H1 (cell line): ENCODE measurements around the gene RIPPLY2. TPM values are rescaled to one million over a fixed set of nuclear protein-coding genes. Genes with fewer than 3 reads are reported as not detected.

Experiments used
- CTCF ChIA-PET: fragments of 300-600 bp; sonication (Branson Sonifier 250); formaldehyde crosslinking; loops from one replicate; lab custom pipeline; 2021; ENCODE audit not compliant: partially characterized antibody; lab: Charles Lee
- POLR2A ChIA-PET: fragments of 300-600 bp; sonication (Branson Sonifier 250); formaldehyde crosslinking; loops from one replicate; lab custom pipeline; 2021; ENCODE audit warnings: inconsistent platforms; ENCODE audit not compliant: partially characterized antibody; lab: Charles Lee
- DNase-seq, 2 experiments: peaks; one replicate each; pipeline versions ENCODE4 v3.0.0 to v3.0.0-alpha.2; 2010 to 2022; ENCODE audit warnings: low spot score in 2 of 2, low read depth in 1 of 2, mixed read lengths in 1 of 2
- FAIRE-seq: peaks from 2 replicates; lab custom pipeline; 2011; peaks lifted over from hg19 to GRCh38; lab: Jason Lieb, UNC
- H2AFZ ChIP-seq: 2 replicates; pipeline ENCODE4 v1.8.1; 2012; ENCODE audit warnings: low read length, inconsistent platforms
- H2AK5ac ChIP-seq: 2 replicates; pipeline ENCODE4 v1.6.1; 2013; ENCODE audit warnings: low read depth, low read length
- H2BK120ac ChIP-seq: replicated peaks from 2 replicates; pipeline ENCODE3; 2013; ENCODE audit warnings: low read depth, low read length, inconsistent platforms
- H2BK12ac ChIP-seq: 2 replicates; pipeline ENCODE4 v1.6.1; 2013; ENCODE audit warnings: low read depth, low read length
- H2BK15ac ChIP-seq: 2 replicates; pipeline ENCODE4 v1.6.1; 2013; ENCODE audit warnings: low read length
- H2BK20ac ChIP-seq: 2 replicates; pipeline ENCODE4 v1.6.1; 2013; ENCODE audit warnings: low read length
- H2BK5ac ChIP-seq: 2 replicates; pipeline ENCODE4 v1.6.1; 2013; ENCODE audit warnings: low read depth, low read length
- H3K14ac ChIP-seq: 2 replicates; pipeline ENCODE4 v1.6.1; 2013; ENCODE audit warnings: inconsistent platforms; ENCODE audit not compliant: insufficient read length
- H3K18ac ChIP-seq: 2 replicates; pipeline ENCODE4 v1.6.1; 2013; ENCODE audit warnings: low read length; ENCODE audit errors: extremely low read depth
- H3K23ac ChIP-seq: 2 replicates; pipeline ENCODE4 v1.6.1; 2013; ENCODE audit warnings: inconsistent platforms; ENCODE audit not compliant: insufficient read length
- H3K23me2 ChIP-seq: 2 replicates; pipeline ENCODE4 v1.6.1; 2013; ENCODE audit warnings: low read depth, low read length
- H3K27ac ChIP-seq: 2 replicates; pipeline ENCODE4 v1.6.1; 2011; ENCODE audit warnings: low read depth, low read length, inconsistent platforms
- H3K27me3 ChIP-seq, 4 experiments: replicated peaks in 1 of 4; 1 replicate in 1 of 4; 2 replicates in 3 of 4; pipeline versions ENCODE4 v1.6.1 to v1.8.1; 2011 to 2013; ENCODE audit warnings: low read length in 3 of 4, mild to moderate bottlenecking in 3 of 4, inconsistent platforms in 2 of 4, mixed read lengths in 2 of 4, moderate library complexity in 1 of 4; ENCODE audit not compliant: control insufficient read depth in 3 of 4, insufficient read depth in 3 of 4; ENCODE audit errors: extremely low read depth in 1 of 4
- H3K36me3 ChIP-seq, 4 experiments: 2 replicates each; pipeline versions ENCODE4 v1.6.1 to v1.8.1; 2011 to 2013; ENCODE audit warnings: mild to moderate bottlenecking in 4 of 4, low read length in 3 of 4, moderate library complexity in 2 of 4, control low read depth in 1 of 4, inconsistent platforms in 1 of 4; ENCODE audit not compliant: insufficient read depth in 4 of 4, control insufficient read depth in 2 of 4
- H3K4ac ChIP-seq: replicated peaks from 2 replicates; pipeline ENCODE3; 2013; ENCODE audit warnings: low read length, low read depth, mixed read lengths, inconsistent platforms; ENCODE audit not compliant: insufficient read length
- H3K4me1 ChIP-seq, 4 experiments: replicated peaks in 1 of 4; 1 replicate in 1 of 4; 2 replicates in 3 of 4; pipeline versions ENCODE4 v1.6.1 to v1.8.1; 2011 to 2013; ENCODE audit warnings: low read length in 3 of 4, inconsistent platforms in 2 of 4, mixed read lengths in 1 of 4; ENCODE audit not compliant: insufficient read depth in 4 of 4, control insufficient read depth in 3 of 4
- H3K4me2 ChIP-seq, 2 experiments: 2 replicates each; pipeline versions ENCODE4 v1.6.1 to v1.8.1; 2011 to 2013; ENCODE audit warnings: low read depth in 2 of 2, low read length in 2 of 2, control low read depth in 1 of 2, inconsistent platforms in 1 of 2, mild to moderate bottlenecking in 1 of 2; ENCODE audit not compliant: insufficient read depth in 1 of 2
- H3K4me3 ChIP-seq, 4 experiments: fragments of 200-600, 300-600 bp in 1 of 4; sonication (generic), shearing (Covaris generic), sonication (Bioruptor Twin) in 1 of 4; 2 replicates each; pipeline versions ENCODE4 v1.5.1 to v1.8.1; 2011 to 2016; ENCODE audit warnings: low read length in 4 of 4, low read depth in 3 of 4, control low read depth in 2 of 4, inconsistent platforms in 2 of 4, mild to moderate bottlenecking in 2 of 4, mixed read lengths in 1 of 4, moderate library complexity in 1 of 4; ENCODE audit not compliant: insufficient read depth in 2 of 4; ENCODE audit errors: extremely low read depth in 1 of 4
- H3K56ac ChIP-seq: replicated peaks from 2 replicates; pipeline ENCODE3; 2013; ENCODE audit warnings: low read depth, mild to moderate bottlenecking, mixed read lengths, low read length, inconsistent platforms; ENCODE audit not compliant: insufficient read length
- H3K79me1 ChIP-seq: 2 replicates; pipeline ENCODE4 v1.6.1; 2013; ENCODE audit warnings: low read depth, low read length, control low read depth
- H3K79me2 ChIP-seq, 2 experiments: 2 replicates each; pipeline versions ENCODE4 v1.6.1 to v1.8.1; 2012 to 2013; ENCODE audit warnings: low read length in 2 of 2, mild to moderate bottlenecking in 2 of 2, inconsistent platforms in 1 of 2; ENCODE audit not compliant: insufficient read depth in 2 of 2, control insufficient read depth in 1 of 2
- H3K9ac ChIP-seq, 4 experiments: replicated peaks in 1 of 4; 1 replicate in 1 of 4; 2 replicates in 3 of 4; pipeline versions ENCODE4 v1.6.1 to v1.8.1; 2011 to 2013; ENCODE audit warnings: low read depth in 3 of 4, low read length in 3 of 4, control low read depth in 2 of 4, mild to moderate bottlenecking in 2 of 4, moderate library complexity in 2 of 4, inconsistent platforms in 1 of 4; ENCODE audit errors: extremely low read depth in 1 of 4
- H3K9me3 ChIP-seq, 2 experiments: 2 replicates each; pipeline versions ENCODE4 v1.6.1 to v1.8.1; 2012 to 2013; ENCODE audit warnings: mild to moderate bottlenecking in 2 of 2, moderate library complexity in 2 of 2, control low read depth in 1 of 2, inconsistent platforms in 1 of 2, low read depth in 1 of 2, low read length in 1 of 2, mixed read lengths in 1 of 2; ENCODE audit not compliant: insufficient read depth in 2 of 2
- H4K20me1 ChIP-seq, 2 experiments: replicated peaks in 1 of 2; 2 replicates each; pipeline versions ENCODE3 to v1.8.1; 2011 to 2013; ENCODE audit warnings: inconsistent platforms in 2 of 2, low read length in 2 of 2, mild to moderate bottlenecking in 1 of 2; ENCODE audit not compliant: insufficient read depth in 2 of 2, control insufficient read depth in 1 of 2
- H4K5ac ChIP-seq: 2 replicates; pipeline ENCODE4 v1.6.1; 2013; ENCODE audit warnings: low read length, low read depth, mixed read lengths, inconsistent platforms; ENCODE audit not compliant: insufficient read length
- H4K8ac ChIP-seq: 2 replicates; pipeline ENCODE4 v1.8.0; 2013; ENCODE audit warnings: mild to moderate bottlenecking, moderate library complexity, low read length, inconsistent platforms; ENCODE audit not compliant: insufficient read depth; ENCODE audit errors: extremely low read depth
- H4K91ac ChIP-seq: replicated peaks from 2 replicates; pipeline ENCODE3; 2013; ENCODE audit warnings: low read length, mixed read lengths, inconsistent platforms; ENCODE audit not compliant: insufficient read length
- BACH1 ChIP-seq: IDR thresholded peaks from 2 replicates; pipeline ENCODE4 v1.6.1; 2012; ENCODE audit warnings: low read length, improper control_type of control experiment
- CBX8 ChIP-seq: fragments of 300-800, 300-1000 bp; sonication (generic); IDR thresholded peaks from 2 replicates; pipeline ENCODE4 v1.7.1; 2016; ENCODE audit warnings: low read depth, low read length, borderline replicate concordance
- CHD1 ChIP-seq: IDR thresholded peaks from 2 replicates; pipeline ENCODE4 v1.6.1; 2012; ENCODE audit warnings: low read depth, low read length, improper control_type of control experiment
- EP300 ChIP-seq, 2 experiments: IDR thresholded peaks; 1 replicate in 1 of 2; 2 replicates in 1 of 2; pipeline ENCODE4 v1.6.1; 2011 to 2012; ENCODE audit warnings: low read depth in 2 of 2, low read length in 2 of 2, mild to moderate bottlenecking in 2 of 2, borderline replicate concordance in 1 of 2, inconsistent platforms in 1 of 2, moderate library complexity in 1 of 2
- JUN ChIP-seq: IDR thresholded peaks from 2 replicates; pipeline ENCODE4 v1.6.1; 2011; ENCODE audit warnings: low read depth, mild to moderate bottlenecking, improper control_type of control experiment, low read length
- KDM5A ChIP-seq: fragments of 200-600 bp; IDR thresholded peaks from 2 replicates; pipeline ENCODE4 v1.7.1; 2012; ENCODE audit warnings: mild to moderate bottlenecking, low read length, inconsistent platforms, mixed read lengths
- MAFK ChIP-seq: IDR thresholded peaks from 2 replicates; pipeline ENCODE4 v1.6.1; 2012; ENCODE audit warnings: low read depth, mild to moderate bottlenecking, improper control_type of control experiment, low read length
- NANOG ChIP-seq: IDR thresholded peaks from 2 replicates; pipeline ENCODE4 v1.6.1; 2011; ENCODE audit warnings: low read length, low read depth, mild to moderate bottlenecking, inconsistent platforms; ENCODE audit not compliant: insufficient read depth, poor library complexity, severe bottlenecking
- POLR2AphosphoS5 ChIP-seq: IDR thresholded peaks from 2 replicates; pipeline ENCODE4 v1.6.1; 2011; ENCODE audit warnings: low read depth, low read length
- SIN3A ChIP-seq, 2 experiments: IDR thresholded peaks in 1 of 2; conservative IDR thresholded peaks in 1 of 2; 2 replicates each; pipeline ENCODE4 v1.6.1; 2011 to 2012; ENCODE audit warnings: low read length in 2 of 2, improper control_type of control experiment in 1 of 2, low read depth in 1 of 2, mild to moderate bottlenecking in 1 of 2
- SIRT6 ChIP-seq: IDR thresholded peaks from one replicate; pipeline ENCODE4 v1.7.1; 2012; ENCODE audit warnings: low read length, inconsistent platforms
- SP2 ChIP-seq: IDR thresholded peaks from 2 replicates; pipeline ENCODE4 v1.6.1; 2012; ENCODE audit warnings: mild to moderate bottlenecking, low read length, inconsistent platforms
- SRF ChIP-seq: IDR thresholded peaks from 2 replicates; pipeline ENCODE4 v1.6.1; 2011; ENCODE audit warnings: mild to moderate bottlenecking, low read depth, low read length, moderate library complexity
- WGBS, 2 experiments: shearing (Covaris generic) in 1 of 2; methylation state at CpG; one replicate each; pipeline versions ENCODE4 v1.1.6 to v1.1.7; 2013 to 2015; ENCODE audit warnings: low lambda C conversion rate in 2 of 2, mixed read lengths in 2 of 2, inconsistent platforms in 1 of 2, low coverage in 1 of 2, missing lambda C conversion rate in 1 of 2; ENCODE audit not compliant: insufficient replicate concordance in 2 of 2, insufficient coverage in 1 of 2, insufficient read length in 1 of 2; ENCODE audit errors: extremely low coverage in 1 of 2, missing lambda C conversion rate in 1 of 2; 5-methylcytosine and 5-hydroxymethylcytosine counted together
- polyA plus RNA-seq, 7 experiments: library from polyadenylated mRNA; depleted of rRNA in 3 of 7; stranded (reverse) in 5 of 7; unstranded in 2 of 7; fragments of >200 nt in 5 of 7; fragments of 200-250 nt in 2 of 7; gene quantifications; 1 replicate in 5 of 7; 2 replicates in 1 of 7; 4 replicates in 1 of 7; pipeline versions ENCODE4 v1.2.1 to v1.2.3, GENCODE V29; 2011 to 2013; ENCODE audit warnings: missing spikeins in 2 of 7, mixed read lengths in 2 of 7
- total RNA-seq: library from RNA; stranded (reverse); fragmentation: NEBNext Ultra II Directional; extraction: Animal tissue kit (Norgen Biotek cat#: 25700); gene quantifications from 2 replicates; pipeline ENCODE4 v1.2.1, GENCODE V29; 2021

RIPPLY2 gene
- total and polyA plus RNA-seq, 2 of the 8 experiments (the other 6 are each of a cell fraction or from before 2014, with no cell fraction given): 0.74 to 1.5 TPM

GRCh38 chr6:83872386-83873118 lies 19.4 kb downstream of the RIPPLY2 start:
- ChIA-PET CTCF (interaction anchor here (0.6 to 1.4 kb wide), 2 partner anchors 8 to 12 kb away, joined by 3 to 4 read pairs; no protein-coding TSS in a partner anchor), POLR2A (no interaction called here)
- Histone ChIP-seq H2BK120ac (no peak overlapping the region), H3K9ac (no peak overlapping the region), H2AFZ (no peak overlapping the region), H2BK5ac (no peak overlapping the region), H2AK5ac (no peak overlapping the region), H3K18ac (no peak overlapping the region), H3K79me1 (no peaks in the 10 kb centered on the region), H3K4me1 (peaks cover 0 to 3% (median under 1%) of the 10 kb centered on the region in 4 experiments; a peak in 2 of 7 replicates), H3K36me3 (peaks cover 0 to 5% (median 2%) of the 10 kb centered on the region in 4 experiments; a peak in 4 of 8 replicates), H4K20me1 (no peaks in the 10 kb centered on the region), H3K23ac (no peak overlapping the region), H3K4me2 (no peak overlapping the region), H2BK12ac (no peak overlapping the region), H2BK20ac (no peak overlapping the region), H3K79me2 (0 out of 4 replicates have a peak, but pooled peaks cover 0 to 5% of the 10 kb centered on the region in 2 experiments), H3K4me3 (no peak overlapping the region), H3K14ac (no peak overlapping the region), H3K9me3 (peaks cover 5 to 7% of the 10 kb centered on the region in 2 experiments; a peak in 3 of 4 replicates), H3K27ac (no peak overlapping the region), H4K8ac (no peak overlapping the region), H3K4ac (no peak overlapping the region), H4K91ac (no peak overlapping the region), H3K23me2 (no peaks in the 10 kb centered on the region), H2BK15ac (no peak overlapping the region), H3K56ac (no peak overlapping the region), H4K5ac (no peak overlapping the region), H3K27me3 (no peaks in the 10 kb centered on the region)
- DNase-seq (no peak), FAIRE-seq (no peak)
- WGBS, 2 experiments: 87% methylated on average over 3 of the region's 3 CpGs; no CpG with 5 or more reads in 1 of the 2 experiments
- TF ChIP-seq SRF: no peak
- no peak for TF ChIP-seq NANOG
- no peak for TF ChIP-seq CHD1
- no peak for TF ChIP-seq EP300 (IDR thresholded peaks at IDR 0.05; ENCODE audit: borderline replicate concordance in 1 of 2, low read depth in 2 of 2, low read length in 2 of 2)
- no peak for TF ChIP-seq MAFK
- TF ChIP-seq CBX8: no peak
- no peak for TF ChIP-seq SIN3A (conservative IDR thresholded peaks at IDR 0.05 in 1 of 2, IDR thresholded peaks at IDR 0.05 in 1 of 2; ENCODE audit: low read depth in 1 of 2, low read length in 2 of 2)
- no peak for TF ChIP-seq SP2
- TF ChIP-seq BACH1: no peak
- TF ChIP-seq SIRT6: no peak
- TF ChIP-seq KDM5A: no peak
- TF ChIP-seq JUN: no peak
- no peak for TF ChIP-seq POLR2AphosphoS5
